ENCODE measurements around the gene CD82.
"Not testable (repeated sequence)": the region's sequence is repeated elsewhere in the genome, so short reads cannot be mapped to it uniquely, and the experiment has no call there.

CD82 gene

GRCh38 chr11:44559940-44560300 is 5.5 kb upstream of the CD82 start:
- not testable (repeated sequence) for DNase-seq (ENCODE audit: low read depth, low spot score)

GRCh38 chr11:44561275-44561805 is 4.1 kb upstream of the CD82 start:
- no peak for DNase-seq (ENCODE audit: low read depth, low spot score)

- DNase-seq (ENCODE audit: low read depth, low spot score), result no peak
Observed at GRCh38 chr11:44561964-44562734, 3.3 kb upstream of the CD82 start.

GRCh38 chr11:44562845-44563460 is 2.5 kb upstream of the CD82 start:
- DNase-seq (ENCODE audit: low read depth, low spot score), result no peak

- peak; percentile 50 for DNase-seq (ENCODE audit: low read depth, low spot score)
Observed at GRCh38 chr11:44563711-44564110, 1.8 kb upstream of the CD82 start.

GRCh38 chr11:44564166-44564565 is 1.3 kb upstream of the CD82 start:
- DNase-seq (ENCODE audit: low read depth, low spot score), result peak; percentile 33

GRCh38 chr11:44564670-44565210 is 723 bp upstream of the CD82 start:
- peak; percentile 91 for DNase-seq (ENCODE audit: low read depth, low spot score)

- DNase-seq (ENCODE audit: low read depth, low spot score), result no peak
Observed at GRCh38 chr11:44565953-44566949, 788 bp downstream of the CD82 start.

- DNase-seq (ENCODE audit: low read depth, low spot score), result no peak
Observed at GRCh38 chr11:44566952-44567875, 1.8 kb downstream of the CD82 start.

GRCh38 chr11:44567876-44568256 is 2.4 kb downstream of the CD82 start:
- no peak for DNase-seq (ENCODE audit: low read depth, low spot score)

- DNase-seq (ENCODE audit: low read depth, low spot score), result no peak
Observed at GRCh38 chr11:44568331-44568657, 2.8 kb downstream of the CD82 start.

- peak; percentile 95 for DNase-seq (ENCODE audit: low read depth, low spot score)
Observed at GRCh38 chr11:44568658-44569473, 3.4 kb downstream of the CD82 start.

- DNase-seq (ENCODE audit: low read depth, low spot score), result no peak
Observed at GRCh38 chr11:44570411-44571155, 5.1 kb downstream of the CD82 start.

GRCh38 chr11:44571871-44572270 is 6.4 kb downstream of the CD82 start:
- no peak for DNase-seq (ENCODE audit: low read depth, low spot score)

- DNase-seq (ENCODE audit: low read depth, low spot score), result no peak
Observed at GRCh38 chr11:44572436-44572835, 7.0 kb downstream of the CD82 start.

- DNase-seq (ENCODE audit: low read depth, low spot score), result no peak
Observed at GRCh38 chr11:44572884-44573283, 7.4 kb downstream of the CD82 start.

- DNase-seq (ENCODE audit: low read depth, low spot score), result no peak
Observed at GRCh38 chr11:44573333-44573732, 7.9 kb downstream of the CD82 start.

- peak; percentile 87 for DNase-seq (ENCODE audit: low read depth, low spot score)
Observed at GRCh38 chr11:44574610-44575287, 9.3 kb downstream of the CD82 start.

- peak; percentile 47 for DNase-seq (ENCODE audit: low read depth, low spot score)
Observed at GRCh38 chr11:44575288-44575672, 9.8 kb downstream of the CD82 start.

All from astrocyte of the hippocampus (primary cell).